Activated CD8-positive, alpha-beta memory T cell treated with anti-CD3 and anti-CD28 coated beads, Interleukin-2, amount 50 U/mL, for 1 hour (primary cell): Measurements from ENCODE around the gene PRSS2.

ENCODE experiments used
- DNase-seq: peaks from one replicate; pipeline ENCODE4 v3.0.0-alpha.2; 2020; ENCODE audit errors: extremely low read depth

The PRSS2 gene

GRCh38 chr7:142787034-142787768 is 16.4 kb downstream of the PRSS2 start:
- DNase-seq = no peak

GRCh38 chr7:142787783-142788182 is 17.0 kb downstream of the PRSS2 start:
- no peak for DNase-seq

DNA sequence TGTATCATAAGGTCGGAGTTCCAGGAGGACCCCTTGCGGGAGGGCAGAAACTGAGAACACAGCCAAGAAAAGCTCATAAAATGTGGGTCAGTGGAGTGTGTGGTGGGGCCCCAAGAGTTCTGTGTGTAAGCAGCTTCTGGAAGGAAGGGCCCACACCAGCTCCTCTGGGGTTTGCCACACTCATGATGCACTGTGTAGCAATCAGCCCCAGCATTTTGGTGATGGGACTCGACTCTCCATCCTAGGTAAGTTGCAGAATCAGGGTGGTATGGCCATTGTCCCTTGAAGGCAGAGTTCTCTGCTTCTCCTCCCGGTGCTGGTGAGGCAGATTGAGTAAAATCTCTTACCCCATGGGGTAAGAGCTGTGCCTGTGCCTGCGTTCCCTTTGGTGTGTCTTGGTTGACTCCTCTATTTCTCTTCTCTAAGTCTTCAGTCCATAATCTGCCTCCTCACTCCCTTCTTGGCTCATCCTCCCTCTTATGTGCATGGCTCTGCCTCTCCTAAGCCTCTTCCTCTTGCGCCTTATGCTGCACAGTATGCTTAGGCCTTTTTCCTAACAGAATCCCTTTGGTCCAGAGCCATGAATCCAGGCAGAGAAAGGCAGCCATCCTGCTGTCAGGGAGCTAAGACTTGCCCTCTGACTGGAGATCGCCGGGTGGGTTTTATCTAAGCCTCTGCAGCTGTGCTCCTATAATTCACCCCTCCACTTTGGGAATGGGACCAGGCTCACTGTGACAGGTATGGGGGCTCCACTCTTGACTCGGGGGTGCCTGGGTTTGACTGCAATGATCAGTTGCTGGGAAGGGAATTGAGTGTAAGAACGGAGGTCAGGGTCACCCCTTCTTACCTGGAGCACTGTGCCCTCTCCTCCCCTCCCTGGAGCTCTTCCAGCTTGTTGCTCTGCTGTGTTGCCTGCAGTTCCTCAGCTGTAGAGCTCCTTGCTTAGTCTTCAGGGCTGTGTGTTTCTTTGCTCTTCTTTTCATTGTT is 17.8 kb downstream of the PRSS2 start:
- DNase-seq = no peak

DNA sequence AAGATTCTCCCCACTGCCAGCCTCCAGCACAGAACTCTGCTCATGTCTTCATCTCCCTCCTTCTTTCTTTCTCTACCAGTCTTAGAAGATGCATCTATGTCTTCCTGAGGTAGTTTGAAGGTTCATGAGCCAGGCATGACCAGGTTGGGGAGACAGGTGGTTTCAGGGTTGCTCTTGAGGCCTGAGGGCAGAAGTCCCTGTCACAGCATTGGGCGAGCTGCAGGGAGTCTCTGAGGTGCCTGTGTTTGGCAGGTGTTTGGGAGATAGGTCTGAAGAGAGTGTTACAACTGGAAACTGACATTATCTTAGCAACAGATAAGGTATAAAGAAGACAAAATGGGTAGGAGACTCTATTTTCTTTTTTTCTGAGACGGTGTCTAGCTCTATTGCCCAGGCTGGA is 18.7 kb downstream of the PRSS2 start:
- DNase-seq = no peak

DNA sequence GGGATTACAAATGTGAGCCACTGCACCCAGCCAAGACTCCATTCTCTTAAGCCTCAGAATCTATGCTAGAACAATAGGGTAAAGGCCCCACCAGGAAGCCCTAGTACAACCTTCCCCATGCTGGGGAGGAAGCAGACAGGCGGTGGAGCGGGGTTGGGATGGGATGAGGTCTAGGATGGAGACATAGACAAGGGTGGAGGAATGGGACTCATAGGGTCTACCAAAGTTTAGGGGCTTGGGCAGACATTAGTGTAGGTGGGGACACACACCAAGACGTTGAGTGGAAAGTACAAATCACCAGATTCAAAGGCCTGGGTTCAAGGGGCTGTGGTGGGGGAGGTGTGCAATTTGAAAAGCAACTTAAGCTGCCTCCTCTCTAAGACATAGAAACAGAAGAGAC is 19.3 kb downstream of the PRSS2 start:
- no peak for DNase-seq

- DNase-seq = no peak
Measured at GRCh38 chr7:142790555-142790954, 19.8 kb downstream of the PRSS2 start.

- no peak for DNase-seq
Measured at GRCh38 chr7:142791502-142791901, 20.7 kb downstream of the PRSS2 start.

GRCh38 chr7:142792129-142792528 is 21.4 kb downstream of the PRSS2 start:
- no peak for DNase-seq

- no peak for DNase-seq
Measured at GRCh38 chr7:142792593-142792992, 21.8 kb downstream of the PRSS2 start.

DNA sequence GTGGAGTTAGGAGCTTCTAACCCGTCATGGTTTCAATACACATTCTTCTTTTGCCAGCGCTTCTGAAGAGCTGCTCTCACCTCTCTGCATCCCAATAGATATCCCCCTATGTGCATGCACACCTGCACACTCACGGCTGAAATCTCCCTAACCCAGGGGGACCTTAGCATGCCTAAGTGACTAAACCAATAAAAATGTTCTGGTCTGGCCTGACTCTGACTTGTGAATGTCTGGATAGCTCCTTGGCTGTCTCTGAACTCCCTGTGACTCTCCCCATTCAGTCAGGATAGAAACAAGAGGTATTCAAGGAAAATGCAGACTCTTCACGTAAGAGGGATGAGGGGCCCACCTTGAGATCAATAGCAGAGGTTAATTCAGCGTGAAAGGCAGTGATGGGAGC is 22.4 kb downstream of the PRSS2 start:
- no peak for DNase-seq

DNA sequence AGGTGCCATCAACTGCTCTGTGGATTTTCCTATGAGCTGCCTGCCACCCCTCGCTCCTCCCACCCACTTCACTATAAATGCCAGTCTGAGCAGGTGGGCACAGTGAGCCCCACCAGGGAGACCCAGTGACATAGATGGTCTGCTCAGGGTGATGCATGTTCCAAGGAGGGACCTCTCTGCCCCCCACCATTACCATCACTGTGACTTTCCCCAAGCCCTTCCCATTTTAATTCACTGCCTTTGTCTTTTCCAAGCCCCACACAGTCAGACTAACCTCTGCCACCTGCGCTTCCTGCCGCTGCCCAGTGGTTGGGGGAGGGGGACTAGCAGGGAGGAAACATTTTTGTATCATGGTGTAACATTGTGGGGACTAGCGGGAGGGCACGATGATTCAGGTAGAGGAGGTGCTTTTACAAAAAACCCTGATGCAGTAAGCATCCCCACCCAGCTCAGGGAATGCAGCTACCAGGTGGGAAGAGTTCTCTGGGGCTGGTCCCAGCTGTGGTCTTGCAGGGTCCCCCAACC is 24.6 kb downstream of the PRSS2 start:
- no peak for DNase-seq

DNA sequence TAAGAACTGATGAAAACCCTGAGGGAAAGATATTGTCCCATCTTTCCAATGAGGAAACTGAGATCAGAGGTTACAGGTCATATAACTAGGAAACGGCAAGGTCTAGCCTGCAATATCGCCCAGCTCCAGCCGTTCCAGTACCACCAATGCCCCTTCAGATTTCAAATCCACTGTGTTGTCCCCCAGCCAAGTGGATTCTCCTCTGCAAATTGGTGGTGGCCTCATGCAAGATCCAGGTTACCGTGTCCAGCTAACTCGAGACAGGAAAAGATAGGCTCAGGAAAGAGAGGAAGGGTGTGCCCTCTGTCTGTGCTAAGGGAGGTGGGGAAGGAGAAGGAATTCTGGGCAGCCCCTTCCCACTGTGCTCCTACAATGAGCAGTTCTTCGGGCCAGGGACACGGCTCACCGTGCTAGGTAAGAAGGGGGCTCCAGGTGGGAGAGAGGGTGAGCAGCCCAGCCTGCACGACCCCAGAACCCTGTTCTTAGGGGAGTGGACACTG is 25.3 kb downstream of the PRSS2 start:
- no peak for DNase-seq

DNA sequence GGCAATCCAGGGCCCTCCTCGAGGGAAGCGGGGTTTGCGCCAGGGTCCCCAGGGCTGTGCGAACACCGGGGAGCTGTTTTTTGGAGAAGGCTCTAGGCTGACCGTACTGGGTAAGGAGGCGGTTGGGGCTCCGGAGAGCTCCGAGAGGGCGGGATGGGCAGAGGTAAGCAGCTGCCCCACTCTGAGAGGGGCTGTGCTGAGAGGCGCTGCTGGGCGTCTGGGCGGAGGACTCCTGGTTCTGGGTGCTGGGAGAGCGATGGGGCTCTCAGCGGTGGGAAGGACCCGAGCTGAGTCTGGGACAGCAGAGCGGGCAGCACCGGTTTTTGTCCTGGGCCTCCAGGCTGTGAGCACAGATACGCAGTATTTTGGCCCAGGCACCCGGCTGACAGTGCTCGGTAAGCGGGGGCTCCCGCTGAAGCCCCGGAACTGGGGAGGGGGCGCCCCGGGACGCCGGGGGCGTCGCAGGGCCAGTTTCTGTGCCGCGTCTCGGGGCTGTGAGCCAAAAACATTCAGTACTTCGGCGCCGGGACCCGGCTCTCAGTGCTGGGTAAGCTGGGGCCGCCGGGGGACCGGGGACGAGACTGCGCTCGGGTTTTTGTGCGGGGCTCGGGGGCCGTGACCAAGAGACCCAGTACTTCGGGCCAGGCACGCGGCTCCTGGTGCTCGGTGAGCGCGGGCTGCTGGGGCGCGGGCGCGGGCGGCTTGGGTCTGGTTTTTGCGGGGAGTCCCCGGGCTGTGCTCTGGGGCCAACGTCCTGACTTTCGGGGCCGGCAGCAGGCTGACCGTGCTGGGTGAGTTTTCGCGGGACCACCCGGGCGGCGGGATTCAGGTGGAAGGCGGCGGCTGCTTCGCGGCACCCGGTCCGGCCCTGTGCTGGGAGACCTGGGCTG is 26.0 kb downstream of the PRSS2 start:
- DNase-seq = no peak

- DNase-seq = no peak
Measured at GRCh38 chr7:142797391-142798377, 26.9 kb downstream of the PRSS2 start.

- no peak for DNase-seq
Measured at GRCh38 chr7:142798451-142799436, 28.0 kb downstream of the PRSS2 start.

DNA sequence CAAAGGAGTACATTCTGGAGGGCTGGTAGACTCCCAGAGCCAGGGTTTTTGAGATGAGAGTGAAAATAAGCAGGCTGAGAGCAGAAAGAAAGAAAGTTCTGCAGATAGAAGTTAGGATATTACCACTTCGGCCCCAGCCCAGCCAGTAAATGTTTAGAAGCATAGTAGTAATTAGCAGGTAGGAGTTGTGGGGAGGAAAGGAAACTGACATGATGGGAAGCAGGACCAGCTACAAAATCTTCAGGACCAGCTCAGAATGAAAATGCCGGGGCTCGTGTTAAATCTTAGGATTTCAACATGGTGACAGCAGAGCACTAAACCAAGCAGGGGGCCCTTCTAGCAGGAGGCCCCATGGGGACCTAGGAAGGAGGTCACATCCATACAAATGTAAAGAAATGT is 28.7 kb downstream of the PRSS2 start:
- DNase-seq = no peak

GRCh38 chr7:142800088-142800487 is 29.3 kb downstream of the PRSS2 start:
- DNase-seq = no peak

DNA sequence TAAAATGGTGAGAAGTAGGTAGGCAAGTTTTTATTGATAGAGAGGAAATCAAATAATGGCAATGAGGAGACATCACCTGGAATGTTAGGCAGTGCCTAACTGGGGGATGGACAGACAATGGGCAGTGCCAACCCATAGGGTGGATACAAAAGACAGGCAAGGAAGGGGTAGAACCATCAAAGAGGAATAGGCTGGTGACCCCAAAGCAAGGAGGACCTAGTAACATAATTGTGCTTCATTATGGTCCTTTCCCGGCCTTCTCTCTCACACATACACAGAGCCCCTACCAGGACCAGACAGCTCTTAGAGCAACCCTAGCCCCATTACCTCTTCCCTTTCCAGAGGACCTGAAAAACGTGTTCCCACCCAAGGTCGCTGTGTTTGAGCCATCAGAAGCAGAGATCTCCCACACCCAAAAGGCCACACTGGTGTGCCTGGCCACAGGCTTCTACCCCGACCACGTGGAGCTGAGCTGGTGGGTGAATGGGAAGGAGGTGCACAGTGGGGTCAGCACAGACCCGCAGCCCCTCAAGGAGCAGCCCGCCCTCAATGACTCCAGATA is 30.0 kb downstream of the PRSS2 start:
- DNase-seq = no peak
